Stimulated activated CD8-positive, alpha-beta memory T cell treated with anti-CD3 and anti-CD28 coated beads, Interleukin-15, amount 100 ng/mL, for 24 hours (primary cell): ENCODE data around the gene CSNK1G3.
"Not testable (repeated sequence)": the region's sequence is repeated elsewhere in the genome, so short reads cannot be mapped to it uniquely, and the experiment has no call there.

ENCODE experiments used
- DNase-seq: peaks from one replicate; pipeline ENCODE4 v3.0.0-alpha.2; 2020; ENCODE audit warnings: low read depth

Gene CSNK1G3

GRCh38 chr5:123561230-123561629 is 49.3 kb downstream of the CSNK1G3 start:
- no peak for DNase-seq

DNA sequence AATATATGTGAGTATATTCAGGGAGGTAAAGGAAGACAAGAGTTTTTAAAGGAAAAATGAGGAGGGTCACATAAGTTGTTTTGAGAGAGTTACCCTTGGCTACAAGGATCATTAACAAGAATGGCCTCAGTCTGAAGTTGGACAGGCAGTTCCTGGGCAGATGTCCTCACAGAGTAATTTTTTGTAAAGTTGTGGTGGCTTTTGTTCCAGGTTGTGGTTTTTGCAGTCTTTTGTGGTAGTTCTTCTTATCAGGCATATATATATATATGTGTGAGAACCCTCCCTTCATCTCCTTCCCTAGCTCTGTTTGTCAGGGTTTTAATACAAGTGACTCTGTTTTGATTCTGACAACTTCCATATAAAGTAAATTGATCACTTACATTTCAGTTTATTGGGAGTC is 60.0 kb downstream of the CSNK1G3 start:
- no peak for DNase-seq

GRCh38 chr5:123578390-123578789 is 66.4 kb downstream of the CSNK1G3 start:
- no peak for DNase-seq

GRCh38 chr5:123579410-123579809 is 67.4 kb downstream of the CSNK1G3 start:
- no peak for DNase-seq

DNA sequence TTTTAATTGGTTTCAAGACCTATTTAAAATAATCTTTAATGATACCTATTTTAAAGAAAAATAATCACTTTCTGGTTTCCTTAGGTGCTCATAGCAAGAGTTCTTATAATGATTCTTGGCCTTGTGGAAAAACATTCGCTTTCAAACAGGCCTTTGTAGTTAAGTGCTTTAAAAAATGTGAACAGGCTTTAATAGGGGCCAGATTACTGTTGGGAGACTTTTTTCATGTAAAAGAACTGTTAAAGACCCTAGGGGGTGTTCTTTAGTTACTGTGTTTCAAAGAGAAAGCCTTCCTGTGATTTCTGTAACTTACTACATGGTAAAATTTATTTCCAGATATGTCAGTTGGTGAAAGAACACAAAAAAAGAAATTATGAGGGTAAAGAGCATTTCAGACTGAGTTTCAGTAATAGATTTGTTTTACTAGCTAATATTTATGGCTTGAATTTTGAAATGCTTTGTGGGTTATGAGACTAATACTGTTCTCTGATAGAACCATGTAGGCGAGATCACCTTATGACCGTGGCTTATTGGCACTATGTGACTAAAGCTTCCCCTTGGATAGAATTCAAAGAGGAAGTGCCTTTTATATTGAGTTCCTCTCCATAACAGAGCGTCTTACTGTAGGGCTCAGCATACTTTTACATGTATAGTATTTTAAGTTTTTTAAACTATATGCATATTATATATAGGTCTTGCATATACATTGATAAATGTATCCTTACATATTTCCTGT is 70.7 kb downstream of the CSNK1G3 start:
- no peak for DNase-seq

GRCh38 chr5:123585871-123586270 is 73.9 kb downstream of the CSNK1G3 start:
- no peak for DNase-seq

GRCh38 chr5:123594434-123594833 is 82.5 kb downstream of the CSNK1G3 start:
- DNase-seq, result no peak

- DNase-seq, result no peak
Measured at GRCh38 chr5:123597018-123597417, 85.0 kb downstream of the CSNK1G3 start.

GRCh38 chr5:123598028-123598689 is 86.2 kb downstream of the CSNK1G3 start:
- DNase-seq, result no peak

DNA sequence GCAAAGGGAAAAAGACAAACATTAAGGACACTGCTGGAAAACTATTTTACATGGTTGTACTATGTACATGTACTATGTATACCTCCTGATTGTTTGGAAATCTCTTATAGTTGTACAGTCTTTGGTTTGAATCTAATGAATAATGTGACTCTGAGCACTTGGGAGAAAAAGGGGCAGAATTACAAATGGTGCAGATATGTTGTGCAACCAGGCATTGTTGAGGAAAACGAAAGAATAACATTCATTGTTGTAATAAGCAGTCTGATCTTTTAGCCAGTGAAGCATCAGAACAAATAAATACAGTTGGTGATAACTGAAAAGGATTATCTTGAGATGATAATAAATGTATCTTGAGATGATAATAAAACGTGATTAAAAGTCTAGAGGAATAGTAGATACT is 87.2 kb downstream of the CSNK1G3 start:
- no peak for DNase-seq

DNA sequence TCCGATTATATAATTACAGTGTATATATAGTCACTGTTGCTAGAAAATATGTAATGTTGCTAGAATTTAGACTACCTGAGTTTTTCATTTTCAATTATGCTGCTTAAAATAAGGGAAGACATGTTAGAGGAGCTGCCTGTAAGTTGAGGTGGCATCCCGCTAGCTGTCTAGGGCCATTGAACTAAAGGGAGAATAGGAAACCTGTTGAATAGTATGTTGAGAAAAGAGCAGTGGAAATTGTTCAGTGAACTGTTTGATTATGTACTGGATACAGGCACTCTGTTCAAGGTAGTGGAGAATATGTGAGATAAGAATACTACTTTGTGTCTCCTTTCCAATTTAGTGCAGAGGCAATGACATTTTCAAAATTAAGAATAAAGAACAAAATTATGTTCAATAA is 89.6 kb downstream of the CSNK1G3 start:
- no peak for DNase-seq

- DNase-seq, result no peak
Measured at GRCh38 chr5:123605822-123606221, 93.8 kb downstream of the CSNK1G3 start.

DNA sequence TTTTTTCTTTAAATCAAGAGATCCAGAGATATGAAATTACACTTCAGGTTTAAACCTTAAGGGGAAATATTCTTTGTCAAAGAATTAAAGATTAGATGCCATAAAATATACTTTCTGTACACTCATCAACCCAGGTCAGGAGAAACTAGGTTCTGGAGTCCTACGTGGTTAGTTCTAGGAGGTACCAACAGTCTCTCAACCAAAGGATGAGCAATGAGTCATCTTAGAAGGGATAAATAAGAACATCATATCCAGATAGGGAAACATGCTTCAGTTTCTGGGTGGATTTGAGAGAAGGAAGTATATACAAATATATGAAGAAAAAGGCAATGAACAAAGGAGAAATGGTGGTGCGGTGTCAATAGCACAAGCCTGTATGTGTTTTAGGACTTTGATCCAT is 98.2 kb downstream of the CSNK1G3 start:
- no peak for DNase-seq

GRCh38 chr5:123610665-123611405 is 98.9 kb downstream of the CSNK1G3 start:
- no peak for DNase-seq

DNA sequence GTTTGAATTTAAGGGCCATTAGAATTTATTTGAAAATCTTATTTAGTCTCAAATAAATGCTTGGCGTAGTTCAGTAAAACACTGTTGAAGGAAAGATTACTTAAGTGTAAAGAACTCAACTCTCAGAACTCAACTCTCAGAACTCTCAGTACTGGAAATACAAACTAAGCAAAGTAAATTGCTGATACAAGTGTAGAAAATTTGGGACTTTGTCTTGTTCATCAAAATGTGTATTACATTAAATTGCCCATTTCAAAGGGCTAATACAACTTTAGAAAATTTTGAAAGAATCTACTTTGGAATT is 99.4 kb downstream of the CSNK1G3 start:
- no peak for DNase-seq

DNA sequence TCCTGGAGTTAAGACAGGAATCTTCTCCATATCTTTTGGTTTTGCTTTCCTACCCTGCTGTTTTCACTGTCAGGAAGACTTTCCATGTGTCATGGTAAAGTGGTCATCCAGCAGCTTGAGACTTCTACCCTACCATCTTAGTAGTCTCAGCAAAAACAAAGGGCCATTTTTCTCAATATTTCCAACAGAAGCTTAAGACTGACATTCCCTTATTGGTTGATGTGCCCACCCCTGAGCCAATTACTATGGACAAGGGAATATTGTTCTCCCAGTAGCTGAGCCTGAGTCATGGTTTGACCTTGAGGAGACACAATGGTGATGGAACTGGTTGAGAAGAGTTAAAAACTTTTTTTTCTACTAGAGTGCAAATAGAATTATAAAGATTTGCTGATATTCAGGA is 105.6 kb downstream of the CSNK1G3 start:
- DNase-seq, result no peak

DNA sequence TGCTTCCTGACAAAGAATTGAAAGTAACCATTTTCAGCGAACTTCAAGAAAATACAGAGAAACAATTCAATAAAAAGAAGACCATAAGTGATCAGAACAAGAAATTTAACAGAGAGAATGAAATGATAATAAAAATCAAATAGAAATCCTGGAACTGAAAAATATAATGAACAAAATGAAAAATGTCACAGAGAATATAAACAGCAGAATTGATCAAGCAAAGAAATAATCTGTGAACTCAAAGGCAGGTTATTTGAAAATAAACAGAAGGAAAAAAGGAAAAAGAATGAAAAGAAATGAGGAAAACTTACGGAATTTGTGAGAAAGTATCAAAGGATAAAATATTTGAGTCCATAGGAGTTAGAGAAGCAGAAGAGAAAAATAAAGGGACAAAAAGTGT is 114.1 kb downstream of the CSNK1G3 start:
- DNase-seq, result no peak

DNA sequence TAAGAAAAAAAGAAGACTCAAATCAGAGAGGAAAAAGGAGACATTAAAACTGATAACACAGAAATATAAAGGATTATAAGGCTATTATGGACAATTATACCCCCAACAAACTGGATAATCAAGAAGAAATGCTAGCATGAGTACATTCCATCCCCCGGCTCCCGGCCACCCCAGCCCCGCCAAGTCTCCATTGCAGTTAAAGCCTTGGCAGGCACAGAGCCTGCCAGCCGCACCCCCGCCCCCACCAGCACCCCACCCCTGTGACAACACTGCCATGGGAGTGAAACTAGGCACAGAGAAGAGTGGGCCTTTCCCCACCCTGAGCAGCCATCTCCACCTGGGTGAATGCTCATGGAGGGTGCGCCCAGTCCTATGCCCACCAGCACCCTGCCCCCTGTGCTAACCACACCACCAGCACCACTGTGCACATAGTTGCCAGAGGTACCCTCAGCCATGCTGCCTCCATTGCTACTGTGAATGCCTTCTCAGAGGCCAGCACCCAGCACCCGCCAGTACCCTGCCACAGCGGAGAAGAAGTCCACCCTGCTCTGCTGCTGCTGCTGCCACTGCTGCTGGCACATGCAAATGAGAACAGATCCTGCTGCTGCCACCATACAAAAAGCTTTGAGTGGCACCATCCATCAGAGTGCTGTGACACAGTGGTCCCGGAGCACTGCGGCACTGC is 117.0 kb downstream of the CSNK1G3 start:
- no peak for DNase-seq

DNA sequence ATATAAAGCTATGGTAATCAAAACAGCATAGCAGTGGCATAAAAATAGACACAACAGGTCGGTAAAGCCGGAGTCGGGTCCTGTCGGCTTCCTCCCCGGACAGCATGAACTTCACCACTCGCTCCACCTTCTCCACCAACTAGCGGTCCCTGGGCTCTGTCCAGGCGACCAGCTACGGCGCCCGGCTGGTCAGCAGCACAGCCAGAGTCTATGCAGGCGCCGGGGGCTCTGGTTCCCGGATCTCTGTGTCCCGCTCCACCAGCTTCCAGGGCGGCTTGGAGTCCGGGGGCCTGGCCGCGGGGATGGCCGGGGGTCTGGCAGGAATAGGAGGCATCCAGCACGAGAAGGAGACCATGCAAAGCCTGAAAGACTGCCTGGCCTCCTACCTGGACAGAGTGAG is 124.0 kb downstream of the CSNK1G3 start:
- no peak for DNase-seq

DNA sequence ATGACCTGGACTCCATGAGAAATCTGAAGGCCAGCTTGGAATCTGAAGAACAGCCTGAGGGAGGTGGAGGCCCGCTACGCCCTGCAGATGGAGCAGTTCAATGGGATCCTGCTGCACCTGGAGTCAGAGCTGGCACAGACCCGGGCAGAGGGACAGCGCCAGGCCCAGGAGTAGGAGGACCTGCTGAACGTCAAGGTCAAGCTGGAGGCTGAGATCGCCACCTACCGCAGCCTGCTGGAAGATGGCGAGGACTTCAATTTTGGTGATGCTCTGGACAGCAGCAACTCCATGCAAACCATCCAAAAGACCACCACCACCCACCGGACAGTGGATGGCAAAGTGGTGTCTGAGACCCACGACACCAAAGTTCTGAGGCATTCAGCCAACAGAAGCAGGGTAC is 125.1 kb downstream of the CSNK1G3 start:
- not testable (repeated sequence) for DNase-seq

DNA sequence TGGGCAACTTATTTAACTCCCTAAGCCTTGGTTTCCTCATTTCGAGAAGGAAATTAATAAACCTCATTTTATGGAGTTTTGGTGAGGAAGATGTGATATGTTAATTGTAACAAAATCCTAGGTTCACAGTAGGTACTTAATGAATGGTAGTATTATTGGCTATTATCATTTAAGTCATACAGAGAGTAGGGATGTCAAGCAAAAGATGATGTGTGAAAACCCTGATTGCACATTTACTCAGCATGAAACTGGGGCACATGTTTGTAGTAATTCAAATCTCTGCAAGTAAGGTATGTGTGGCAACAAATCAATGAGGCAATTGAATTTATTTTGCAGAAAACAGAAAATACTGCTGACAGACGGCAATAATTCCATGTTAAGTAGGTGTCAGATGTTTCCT is 127.3 kb downstream of the CSNK1G3 start:
- DNase-seq, result no peak

GRCh38 chr5:123645024-123645603 is 133.1 kb downstream of the CSNK1G3 start:
- DNase-seq, result no peak
